Activated naive CD4-positive, alpha-beta T cell treated with anti-CD3 and anti-CD28 coated beads, Interleukin-2, amount 10 ng/mL, durations not matched to agents 7 days and 5 days (primary cell): Measurements from ENCODE around the gene ARID1B.
"Not testable (repeated sequence)": the region's sequence is repeated elsewhere in the genome, so short reads cannot be mapped to it uniquely, and the experiment has no call there.

Experiments
- CTCF ChIA-PET: fragments of 350-600 bp; sonication (Branson Sonifier 250); formaldehyde crosslinking; loops from one replicate; lab custom pipeline; 2021; ENCODE audit warnings: antibody characterized with exemption; lab: Charles Lee
- DNase-seq: peaks from one replicate; pipeline ENCODE4 v3.0.0-alpha.2; 2020
- H3K27ac Mint-ChIP-seq: one replicate; pipeline ENCODE4 v1.8.0; 2021; ENCODE audit warnings: mild to moderate bottlenecking, moderate library complexity, mixed read lengths
- H3K27me3 Mint-ChIP-seq: one replicate; pipeline ENCODE4 v1.8.0; 2021; ENCODE audit warnings: mild to moderate bottlenecking, mixed read lengths
- H3K36me3 Mint-ChIP-seq: one replicate; pipeline ENCODE4 v1.8.0; 2021; ENCODE audit warnings: mixed read lengths
- H3K4me1 Mint-ChIP-seq: one replicate; pipeline ENCODE4 v1.8.0; 2021; ENCODE audit warnings: mixed read lengths
- H3K4me3 Mint-ChIP-seq: one replicate; pipeline ENCODE4 v1.8.0; 2021; ENCODE audit warnings: mild to moderate bottlenecking, moderate library complexity, mixed read lengths
- H3K9me3 Mint-ChIP-seq: one replicate; pipeline ENCODE4 v1.8.0; 2021; ENCODE audit warnings: mixed read lengths

Gene ARID1B

DNA sequence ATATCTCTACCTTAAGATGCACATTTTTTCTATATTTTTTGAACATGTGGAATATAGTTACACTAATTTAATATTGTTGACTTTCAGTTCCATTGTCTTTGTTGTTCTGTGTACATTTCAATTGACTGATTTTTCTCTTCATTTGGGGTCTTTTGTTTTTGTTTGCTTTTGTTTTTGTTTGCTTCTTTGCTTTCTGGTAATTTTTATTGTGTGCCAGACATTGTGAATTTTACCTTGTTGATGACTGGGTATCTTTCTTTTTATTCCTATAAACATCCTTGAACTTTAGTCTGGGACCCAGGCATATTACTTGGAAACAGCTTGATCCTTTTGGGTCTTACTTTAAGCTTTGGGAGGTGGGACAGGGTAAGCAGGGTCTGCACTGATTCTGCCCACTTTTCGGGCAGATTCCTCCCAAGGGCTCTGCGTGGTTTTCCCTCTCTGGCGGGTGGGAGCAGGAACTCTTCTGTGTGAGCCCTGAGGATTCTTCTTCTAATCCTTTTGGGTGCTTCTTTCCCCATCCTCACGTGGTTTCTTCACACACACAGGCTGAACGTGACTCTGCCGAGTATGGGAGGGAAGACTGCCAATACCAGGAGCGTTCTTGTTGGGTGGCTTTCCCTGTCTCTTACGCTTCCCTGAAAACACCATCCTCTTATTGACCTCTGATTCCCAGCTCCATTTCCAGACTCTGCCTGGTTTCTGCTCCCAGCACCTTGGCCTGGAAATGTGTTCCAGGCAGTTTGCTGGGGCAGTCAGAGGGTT lies 200.5 kb downstream of the ARID1B start:
- H3K4me1 Mint-ChIP-seq: peaks cover 52% of the 10 kb centered on the region
- no peaks in the 10 kb centered on the region for H3K9me3 Mint-ChIP-seq
- no peak overlapping the region for H3K27ac Mint-ChIP-seq
- DNase-seq: no peak
- no peaks in the 10 kb centered on the region for H3K36me3 Mint-ChIP-seq
- H3K4me3 Mint-ChIP-seq: no peak overlapping the region
- H3K27me3 Mint-ChIP-seq: peaks cover 3% of the 10 kb centered on the region
- CTCF ChIA-PET: interaction anchor here (0.6 kb wide), 1 partner anchor 245 kb away, joined by 3 read pairs; no protein-coding TSS in a partner anchor

- CTCF ChIA-PET: no interaction called here
- no peak for DNase-seq
- Mint-ChIP-seq H3K4me1 (peaks cover 56% of the 10 kb centered on the region), H3K36me3 (no peaks in the 10 kb centered on the region), H3K9me3 (no peaks in the 10 kb centered on the region), H3K27ac (no peak overlapping the region), H3K4me3 (no peak overlapping the region), H3K27me3 (peaks cover 3% of the 10 kb centered on the region)
Measured at GRCh38 chr6:156978948-156979347, 201.8 kb downstream of the ARID1B start.

DNA sequence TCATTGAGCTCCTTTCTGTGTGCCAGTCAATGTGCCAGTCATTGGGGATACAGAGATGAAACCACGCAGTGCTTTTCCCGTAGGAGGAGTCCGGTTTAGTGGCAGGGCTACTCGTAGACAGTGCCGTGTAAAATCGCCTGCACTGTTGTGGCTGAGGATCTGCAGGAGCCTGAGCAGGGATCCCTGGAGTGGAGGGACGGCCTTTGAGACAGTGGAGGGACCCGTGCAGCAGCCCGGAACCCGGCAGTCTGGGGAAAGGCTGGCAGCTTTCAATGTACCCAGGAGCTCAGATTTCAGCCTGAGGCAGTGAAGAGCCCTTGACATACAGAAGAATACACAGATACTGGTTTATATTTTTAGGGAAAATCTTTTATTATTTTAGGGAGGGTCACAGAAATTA lies 203.3 kb downstream of the ARID1B start:
- H3K27ac Mint-ChIP-seq: no peak overlapping the region
- CTCF ChIA-PET: interaction anchor here (1.4 kb wide), 1 partner anchor 12 kb away, joined by 4 read pairs; no protein-coding TSS in a partner anchor

GRCh38 chr6:156980948-156981347 lies 203.8 kb downstream of the ARID1B start:
- H3K27me3 Mint-ChIP-seq: peaks cover 3% of the 10 kb centered on the region
- H3K9me3 Mint-ChIP-seq: no peaks in the 10 kb centered on the region
- no peaks in the 10 kb centered on the region for H3K36me3 Mint-ChIP-seq
- no peak overlapping the region for H3K27ac Mint-ChIP-seq
- H3K4me3 Mint-ChIP-seq: no peak overlapping the region
- CTCF ChIA-PET: interaction anchor here (1.4 kb wide), 1 partner anchor 12 kb away, joined by 4 read pairs; no protein-coding TSS in a partner anchor
- peaks cover 61% of the 10 kb centered on the region for H3K4me1 Mint-ChIP-seq
- no peak for DNase-seq

More for the DNA sequence above, 203.3 kb downstream of the ARID1B start:
- Mint-ChIP-seq H3K4me1 (peaks cover 61% of the 10 kb centered on the region), H3K4me3 (no peak overlapping the region), H3K27me3 (peaks cover 3% of the 10 kb centered on the region), H3K9me3 (no peaks in the 10 kb centered on the region), H3K36me3 (no peaks in the 10 kb centered on the region)
- no peak for DNase-seq

- no peak for DNase-seq
- no peaks in the 10 kb centered on the region for H3K9me3 Mint-ChIP-seq
- no peak overlapping the region for H3K4me3 Mint-ChIP-seq
- no peaks in the 10 kb centered on the region for H3K36me3 Mint-ChIP-seq
- H3K4me1 Mint-ChIP-seq: peaks cover 52% of the 10 kb centered on the region
- H3K27me3 Mint-ChIP-seq: peaks cover 3% of the 10 kb centered on the region
- CTCF ChIA-PET: no interaction called here
- H3K27ac Mint-ChIP-seq: no peak overlapping the region
Measured at GRCh38 chr6:156982168-156982567, 205.0 kb downstream of the ARID1B start.

GRCh38 chr6:156982864-156983263 lies 205.7 kb downstream of the ARID1B start:
- H3K4me1 Mint-ChIP-seq: peaks cover 52% of the 10 kb centered on the region
- H3K27ac Mint-ChIP-seq, H3K4me3 Mint-ChIP-seq, DNase-seq, H3K27me3 Mint-ChIP-seq, CTCF ChIA-PET, H3K9me3 Mint-ChIP-seq, H3K36me3 Mint-ChIP-seq: not testable (repeated sequence)

GRCh38 chr6:156984178-156984738 lies 207.1 kb downstream of the ARID1B start:
- no peaks in the 10 kb centered on the region for H3K36me3 Mint-ChIP-seq
- H3K4me1 Mint-ChIP-seq: peaks cover 59% of the 10 kb centered on the region
- no peaks in the 10 kb centered on the region for H3K27me3 Mint-ChIP-seq
- CTCF ChIA-PET: no interaction called here
- peak overlapping the region; percentile 6 for H3K4me3 Mint-ChIP-seq
- peak overlapping the region; percentile 76 for H3K27ac Mint-ChIP-seq
- peak; percentile 46 for DNase-seq
- no peaks in the 10 kb centered on the region for H3K9me3 Mint-ChIP-seq

DNA sequence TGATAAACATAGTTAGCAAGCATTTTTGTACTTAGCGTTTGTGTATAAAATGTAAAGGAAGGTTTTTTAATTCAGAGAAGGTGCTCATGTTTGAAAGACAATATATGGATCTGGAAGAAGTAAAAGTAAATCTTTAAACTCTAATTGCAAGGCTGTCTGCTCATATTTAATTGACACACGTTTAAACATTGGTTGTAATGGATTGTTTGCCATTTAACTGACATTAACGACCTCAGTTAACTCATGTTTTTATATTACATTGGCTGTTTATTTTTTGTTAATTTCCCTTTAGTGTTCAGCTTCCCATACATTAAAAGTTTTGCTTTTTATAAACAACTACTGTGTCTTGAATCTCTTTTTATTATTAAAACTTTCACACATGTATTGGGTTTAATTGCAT lies 208.1 kb downstream of the ARID1B start:
- Mint-ChIP-seq H3K9me3 (no peaks in the 10 kb centered on the region), H3K27me3 (no peaks in the 10 kb centered on the region), H3K4me1 (peaks cover 59% of the 10 kb centered on the region), H3K36me3 (no peaks in the 10 kb centered on the region), H3K27ac (no peak overlapping the region), H3K4me3 (no peak overlapping the region)
- CTCF ChIA-PET: no interaction called here
- DNase-seq: no peak

DNA sequence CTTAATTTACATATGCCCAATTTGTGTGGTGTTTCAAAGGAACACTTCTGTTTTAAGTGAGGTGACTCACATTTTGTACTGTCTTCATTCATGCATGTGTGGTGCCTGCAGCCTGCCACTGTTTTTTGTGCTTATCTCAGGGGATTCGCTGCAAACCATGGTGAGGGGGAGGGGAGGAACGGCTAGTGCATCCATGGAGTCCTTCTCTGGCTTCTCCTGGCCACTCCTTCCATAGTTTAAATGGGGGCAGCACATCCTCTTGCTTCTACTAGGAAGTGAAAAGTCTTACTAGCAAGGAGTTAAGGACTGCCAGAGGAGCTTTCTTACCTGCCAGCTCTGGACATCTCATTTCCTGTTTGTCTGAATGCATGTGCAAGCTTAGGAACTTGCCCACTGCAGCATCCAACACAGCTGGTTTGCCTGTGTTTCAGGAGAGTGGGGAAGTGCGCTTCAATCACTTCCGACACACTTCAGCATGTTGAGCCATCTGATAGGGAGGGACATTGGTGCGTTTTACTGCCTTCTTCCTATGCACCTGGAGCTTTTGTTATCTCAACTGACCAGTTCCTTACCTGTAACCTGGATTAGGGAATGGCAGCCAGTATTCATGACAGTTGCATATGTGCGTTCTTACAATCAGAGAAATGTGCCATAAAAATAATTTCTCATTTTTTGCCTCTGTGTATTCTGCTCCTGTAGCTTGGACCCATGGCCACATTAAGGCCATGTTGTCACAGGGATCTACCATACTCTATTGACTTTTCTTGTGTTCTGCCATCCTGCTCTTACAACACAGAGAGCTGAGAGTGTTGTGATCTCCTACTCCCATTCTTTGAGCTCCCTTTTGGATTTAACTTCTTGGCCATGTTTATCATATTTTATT lies 211.3 kb downstream of the ARID1B start:
- Mint-ChIP-seq H3K27ac (peak overlapping the region; percentile 2), H3K36me3 (no peaks in the 10 kb centered on the region), H3K9me3 (no peaks in the 10 kb centered on the region), H3K4me3 (no peak overlapping the region), H3K4me1 (peaks cover 43% of the 10 kb centered on the region), H3K27me3 (no peaks in the 10 kb centered on the region)
- CTCF ChIA-PET: no interaction called here
- no peak for DNase-seq

GRCh38 chr6:156989159-156989806 lies 212.1 kb downstream of the ARID1B start:
- CTCF ChIA-PET: no interaction called here
- Mint-ChIP-seq H3K4me3 (no peak overlapping the region), H3K36me3 (no peaks in the 10 kb centered on the region), H3K27ac (no peak overlapping the region), H3K27me3 (no peaks in the 10 kb centered on the region), H3K9me3 (no peaks in the 10 kb centered on the region), H3K4me1 (peaks cover 35% of the 10 kb centered on the region)
- DNase-seq: no peak

GRCh38 chr6:156992020-156992804 lies 215.0 kb downstream of the ARID1B start:
- no peak for DNase-seq
- CTCF ChIA-PET: interaction anchor here (0.8 kb wide), 1 partner anchor 12 kb away, joined by 4 read pairs; no protein-coding TSS in a partner anchor

GRCh38 chr6:156993713-156994112 lies 216.5 kb downstream of the ARID1B start:
- H3K4me3 Mint-ChIP-seq: no peak overlapping the region
- peaks cover 5% of the 10 kb centered on the region for H3K4me1 Mint-ChIP-seq
- H3K36me3 Mint-ChIP-seq: no peaks in the 10 kb centered on the region
- no peak overlapping the region for H3K27ac Mint-ChIP-seq
- CTCF ChIA-PET: no interaction called here
- no peaks in the 10 kb centered on the region for H3K9me3 Mint-ChIP-seq
- DNase-seq: no peak
- H3K27me3 Mint-ChIP-seq: no peaks in the 10 kb centered on the region

More at GRCh38 chr6:156992020-156992804, 215.0 kb downstream of the ARID1B start:
- Mint-ChIP-seq H3K36me3 (no peaks in the 10 kb centered on the region), H3K4me1 (peaks cover 18% of the 10 kb centered on the region), H3K4me3 (no peak overlapping the region), H3K27me3 (no peaks in the 10 kb centered on the region), H3K9me3 (no peaks in the 10 kb centered on the region), H3K27ac (no peak overlapping the region)
